HG02870 (cell line): ENCODE results near the gene KANK3.

Experiments
- ATAC-seq: cut with Tn5 transposase; IDR thresholded peaks from one replicate; pipeline ENCODE4 v1.9.1; 2021; ENCODE audit warnings: mild to moderate bottlenecking, moderate library complexity; ENCODE audit not compliant: unreplicated experiment

The KANK3 gene

DNA sequence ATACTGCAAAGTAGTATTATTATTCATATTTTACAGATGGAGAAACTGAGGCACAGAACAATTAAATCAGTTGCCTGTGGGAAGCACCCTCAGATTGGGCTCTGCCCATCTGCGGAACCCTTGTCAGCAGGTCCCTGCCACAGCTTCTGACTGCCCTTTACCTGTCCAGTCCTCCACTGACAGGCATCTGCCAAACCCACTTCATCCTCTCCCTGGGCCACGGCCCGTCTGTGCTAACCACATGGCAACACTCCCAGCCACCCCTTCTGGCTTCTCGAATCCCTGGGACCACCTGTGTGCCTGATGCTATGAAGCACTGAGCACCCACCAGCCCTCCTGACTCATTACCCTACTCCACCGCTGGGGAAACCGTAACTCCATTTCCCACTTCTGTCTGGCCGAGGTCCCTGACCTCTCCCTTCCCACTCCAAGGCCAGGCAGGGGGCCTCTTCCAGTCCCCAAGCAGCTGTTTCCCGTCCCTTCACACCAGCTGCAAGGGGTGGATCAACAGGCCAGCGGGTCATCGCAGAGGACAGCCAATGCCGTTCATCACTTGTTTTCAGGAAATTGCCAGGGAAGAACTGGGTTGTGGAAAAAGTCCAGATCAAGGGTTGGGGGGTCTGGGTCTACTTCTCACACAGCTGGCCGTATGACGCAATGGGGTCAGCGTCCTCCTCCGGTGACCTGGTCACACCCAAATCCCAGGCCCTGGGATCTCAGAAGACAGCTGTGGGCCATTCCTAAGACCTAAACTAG, 2.5 kb downstream of the KANK3 start:
- no peak for ATAC-seq

DNA sequence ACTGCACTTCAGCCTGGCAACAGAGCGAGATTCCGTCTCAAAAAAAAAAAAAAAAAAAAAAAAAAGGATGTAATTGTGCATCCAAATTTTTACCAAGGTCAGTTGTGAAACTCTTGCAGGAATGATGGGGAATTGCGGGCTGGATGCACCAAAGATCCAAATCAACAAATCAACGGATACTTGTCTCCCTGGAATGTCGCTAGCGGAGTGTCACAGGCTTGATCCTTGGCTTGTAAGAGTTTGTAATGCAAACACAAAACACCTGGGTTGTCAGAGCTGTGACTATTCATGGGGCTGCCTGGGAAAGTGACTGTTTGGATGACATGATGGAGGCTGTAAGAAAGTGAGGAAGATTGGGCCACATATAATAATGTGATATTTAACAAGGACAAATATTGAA, 4.2 kb downstream of the KANK3 start:
- ATAC-seq, result no peak

DNA sequence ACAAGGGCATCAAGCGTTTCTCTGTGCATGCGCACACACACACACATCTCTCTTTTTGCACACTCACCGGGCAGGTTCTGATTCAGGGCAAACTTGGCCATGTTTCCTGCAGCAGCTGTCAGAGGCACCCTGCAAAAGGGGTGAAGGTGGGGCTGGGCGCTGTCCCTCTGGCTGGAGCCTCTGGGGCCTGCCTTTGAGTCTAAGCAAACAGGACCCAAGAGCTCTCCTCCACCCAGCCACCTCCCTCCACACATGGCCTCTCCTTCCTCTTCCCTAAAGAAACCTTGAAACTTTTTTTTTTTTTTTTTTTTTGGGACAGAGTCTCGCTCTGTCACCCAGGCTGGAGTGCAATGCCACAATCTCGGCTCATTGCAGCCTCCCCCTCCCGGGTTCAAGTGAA, 5.3 kb downstream of the KANK3 start:
- ATAC-seq, result no peak

DNA sequence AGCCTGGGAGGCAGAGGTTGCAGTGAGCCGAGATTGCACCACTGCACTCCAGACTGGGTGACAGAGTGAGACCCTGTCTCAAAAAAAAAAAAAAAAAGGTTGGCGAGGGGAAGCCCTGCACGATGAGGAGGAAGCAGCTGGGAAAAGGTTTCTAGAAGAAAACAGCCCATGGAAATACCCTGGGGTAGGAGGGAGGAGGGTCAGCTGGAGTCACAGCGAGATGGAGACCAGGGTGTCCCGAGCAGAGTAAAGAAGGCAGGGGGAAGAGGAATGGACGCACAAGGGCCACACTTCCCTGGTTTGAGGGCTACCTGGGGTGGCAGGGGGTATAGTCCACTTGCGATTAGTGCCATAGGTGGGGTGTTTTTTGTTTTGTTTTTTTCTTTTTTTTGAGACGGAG, 6.4 kb downstream of the KANK3 start:
- no peak for ATAC-seq

DNA sequence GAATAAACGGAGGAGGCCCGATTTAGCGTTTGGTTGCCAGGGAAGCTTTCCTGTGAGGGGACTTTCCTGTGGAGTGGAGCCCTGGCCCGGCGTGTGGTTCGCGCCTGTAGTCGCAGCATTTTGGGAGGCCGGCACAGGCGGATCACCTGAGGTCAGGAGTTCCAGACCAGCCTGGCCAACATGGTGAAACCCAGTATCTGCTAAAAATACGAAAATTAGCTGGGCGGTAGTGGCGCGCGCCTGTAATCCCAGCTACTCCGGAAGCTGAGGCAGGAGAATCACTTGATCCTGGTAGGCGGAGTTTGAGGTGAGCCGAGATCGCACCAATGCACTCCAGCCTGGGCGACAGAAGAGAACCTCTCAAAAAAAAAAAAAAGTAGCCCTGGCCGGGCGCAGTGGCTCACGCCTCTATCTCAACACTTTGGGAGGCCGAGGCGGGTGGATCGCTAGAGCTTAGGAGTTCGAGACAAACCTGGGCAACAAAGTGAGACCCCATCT, 6.9 kb downstream of the KANK3 start:
- no peak for ATAC-seq

DNA sequence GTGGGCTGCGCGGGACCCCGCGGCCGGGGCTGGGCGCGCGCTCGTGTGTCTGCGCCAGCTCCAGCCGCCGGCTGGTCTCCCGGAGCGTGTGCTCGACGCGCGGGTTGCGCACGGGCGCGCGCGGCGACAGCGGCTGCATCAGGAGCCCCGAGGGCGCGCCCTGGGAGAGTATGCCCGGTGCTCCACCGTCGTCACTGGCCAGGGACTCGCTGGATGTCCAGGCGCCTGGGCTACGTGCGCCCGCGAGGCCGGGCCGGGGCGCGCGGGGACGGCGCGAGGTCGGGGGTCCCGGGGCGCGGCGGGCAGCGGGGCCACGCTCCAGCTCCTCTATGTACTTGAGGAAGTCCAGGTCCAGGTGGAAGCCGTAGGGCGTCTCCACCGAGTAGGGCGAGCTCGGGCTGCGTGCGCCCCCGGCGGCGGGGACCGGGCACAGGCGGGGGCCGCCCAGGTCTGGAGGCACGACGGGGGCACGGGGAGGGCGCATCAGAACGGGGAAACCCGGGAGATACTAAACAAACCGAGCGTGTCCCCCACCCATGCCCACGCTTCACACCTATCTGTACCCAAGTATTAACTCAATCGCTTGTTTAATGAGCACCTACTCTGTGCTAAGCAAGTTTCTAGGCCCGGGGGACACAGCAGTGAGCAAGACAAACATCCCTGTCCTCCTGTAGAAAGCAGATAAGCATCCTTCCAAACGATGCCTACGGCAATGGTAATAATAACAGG, 7.6 kb downstream of the KANK3 start:
- ATAC-seq, result no peak

DNA sequence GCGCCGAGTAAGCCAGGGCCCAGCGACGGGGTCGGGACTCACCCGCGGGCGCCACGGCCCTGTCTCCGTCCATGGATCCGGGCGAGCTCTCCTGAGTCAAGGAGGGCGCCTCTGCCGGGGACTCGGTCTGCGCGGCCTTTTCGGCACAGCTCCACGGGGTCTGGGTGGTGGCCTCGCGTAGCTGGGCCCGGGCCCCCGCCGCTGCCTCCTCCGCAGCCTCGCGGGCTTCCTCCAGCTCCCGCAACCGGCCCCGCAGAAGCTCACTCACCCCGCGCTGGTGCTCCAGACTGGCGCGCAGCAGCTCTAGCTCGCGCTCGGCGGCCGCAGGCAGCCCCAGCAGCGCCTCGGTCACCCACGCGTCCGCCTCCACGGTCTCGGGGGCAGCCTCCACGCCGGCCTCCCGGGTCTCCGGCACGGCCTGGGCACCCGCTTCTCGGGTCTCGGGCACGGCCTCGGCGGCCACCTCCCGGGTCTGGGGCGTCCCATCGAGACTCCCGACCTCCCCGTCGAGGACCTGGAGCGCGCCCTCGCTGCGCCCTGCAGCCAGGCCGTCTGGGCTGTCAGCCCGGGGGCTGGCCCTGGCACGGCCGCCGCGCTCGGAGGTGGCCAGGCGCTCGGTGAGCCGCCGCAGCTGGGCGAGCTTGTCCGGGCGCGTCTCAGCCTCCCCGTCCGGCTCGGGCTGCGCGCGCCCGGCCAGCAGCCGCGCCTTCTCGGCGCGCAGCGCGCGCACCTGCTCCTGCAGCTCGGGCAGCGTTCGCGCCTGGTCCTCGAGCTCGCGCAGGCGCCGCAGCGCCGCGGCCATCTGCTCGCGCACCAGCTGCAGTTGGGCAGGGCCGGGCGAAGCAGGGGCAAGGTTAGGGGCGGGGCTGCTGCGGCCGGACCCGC, 8.4 kb downstream of the KANK3 start:
- ATAC-seq, result no peak

DNA sequence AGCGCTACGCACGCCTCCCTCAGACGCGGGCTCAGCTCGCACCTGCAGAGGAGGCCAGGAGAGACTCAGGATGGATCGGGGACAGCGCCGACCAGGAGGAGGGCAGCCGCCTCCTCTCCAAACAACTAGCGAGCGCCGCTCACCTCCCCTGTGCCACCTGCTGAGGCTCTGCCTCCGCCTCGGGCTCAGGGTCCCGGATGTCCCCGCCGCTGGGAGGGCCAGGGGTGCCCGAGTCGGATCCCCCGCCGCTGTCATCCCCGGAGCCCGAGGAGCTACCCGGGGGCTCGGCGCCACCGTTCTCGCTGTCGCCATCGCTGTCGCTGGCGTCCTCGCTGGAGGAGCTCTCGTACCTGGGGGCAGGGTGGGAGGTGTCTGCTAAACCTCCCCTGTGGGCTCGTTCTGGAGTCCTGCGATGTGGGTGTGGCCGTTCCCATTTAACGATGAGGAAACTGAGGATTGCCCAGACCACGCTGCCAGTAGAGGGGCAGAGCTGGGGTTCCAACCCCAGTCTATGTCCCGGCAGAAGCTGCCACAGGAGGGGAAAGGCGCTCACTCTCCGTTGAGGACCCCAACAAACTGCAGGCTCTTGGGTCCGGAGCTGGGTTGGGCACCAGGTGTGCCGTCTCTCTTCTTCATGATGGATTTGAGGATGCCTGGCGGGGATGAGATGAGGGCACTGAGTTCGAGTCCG, 9.2 kb downstream of the KANK3 start:
- no peak for ATAC-seq

DNA sequence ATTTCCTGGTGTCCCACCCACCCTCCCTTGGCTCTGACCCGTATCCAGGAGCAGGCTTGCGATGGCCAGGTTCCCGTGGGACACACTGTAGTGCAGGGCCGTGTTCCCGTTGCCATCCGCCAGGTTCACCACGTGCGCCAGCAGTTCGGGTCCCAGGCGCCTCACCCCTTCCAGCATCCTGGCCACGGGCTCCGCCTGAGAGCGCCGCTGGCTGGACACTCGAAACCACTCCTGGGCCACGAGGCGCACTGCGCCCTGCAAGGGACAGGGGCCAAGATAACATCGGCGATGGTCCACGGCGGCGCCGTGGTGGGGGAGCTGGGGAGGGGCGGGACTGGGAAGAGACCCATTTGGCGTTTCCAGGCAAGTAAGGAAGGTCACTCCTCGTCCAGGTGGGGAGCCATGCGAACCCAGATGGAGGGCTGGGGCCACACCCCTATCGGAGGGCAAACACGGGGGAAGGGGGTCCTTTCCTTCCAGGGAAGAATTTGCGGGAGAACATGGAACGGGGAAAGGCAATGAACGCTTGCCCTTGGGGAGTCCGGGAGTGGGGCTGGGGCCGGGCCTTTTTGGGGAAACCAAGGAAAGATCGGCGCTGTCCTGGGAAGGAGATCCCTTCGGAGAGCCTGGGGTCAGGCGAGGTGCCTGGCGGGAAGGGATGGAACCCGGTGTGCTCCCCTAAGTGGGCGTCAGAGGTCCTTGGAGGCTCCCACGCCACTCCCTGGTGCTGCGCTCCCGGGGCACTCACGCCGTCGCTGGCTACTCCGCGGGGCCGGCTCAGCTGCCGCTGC, 9.9 kb downstream of the KANK3 start:
- no peak for ATAC-seq

DNA sequence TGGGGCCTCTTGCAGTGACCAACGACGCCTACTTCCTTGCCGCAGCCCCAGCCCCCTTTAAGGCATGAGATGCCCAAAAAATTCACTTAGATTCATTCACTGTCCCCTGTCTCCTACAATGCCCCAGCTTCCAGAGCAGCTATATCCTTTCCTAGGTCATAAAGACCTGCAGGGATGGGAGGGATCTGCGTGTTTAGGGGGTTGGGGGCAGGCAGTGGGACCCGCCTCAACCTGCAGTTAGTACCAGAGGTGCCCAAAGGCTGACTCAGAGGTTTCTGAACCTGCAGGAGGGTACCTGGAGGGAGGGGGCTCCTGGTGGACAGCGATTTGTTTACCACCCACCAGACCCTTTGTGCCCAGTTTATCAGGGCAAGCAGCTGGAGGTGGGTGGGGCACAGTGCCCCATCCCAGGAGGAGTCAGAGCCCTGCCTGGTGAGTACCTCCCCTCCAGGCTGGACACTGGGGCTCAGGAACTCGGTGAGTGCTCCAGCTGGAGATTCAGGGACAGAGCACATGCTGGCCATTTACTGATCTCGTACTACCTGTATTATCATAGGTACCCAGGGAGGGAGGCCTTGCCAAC, 11.7 kb downstream of the KANK3 start:
- no peak for ATAC-seq

DNA sequence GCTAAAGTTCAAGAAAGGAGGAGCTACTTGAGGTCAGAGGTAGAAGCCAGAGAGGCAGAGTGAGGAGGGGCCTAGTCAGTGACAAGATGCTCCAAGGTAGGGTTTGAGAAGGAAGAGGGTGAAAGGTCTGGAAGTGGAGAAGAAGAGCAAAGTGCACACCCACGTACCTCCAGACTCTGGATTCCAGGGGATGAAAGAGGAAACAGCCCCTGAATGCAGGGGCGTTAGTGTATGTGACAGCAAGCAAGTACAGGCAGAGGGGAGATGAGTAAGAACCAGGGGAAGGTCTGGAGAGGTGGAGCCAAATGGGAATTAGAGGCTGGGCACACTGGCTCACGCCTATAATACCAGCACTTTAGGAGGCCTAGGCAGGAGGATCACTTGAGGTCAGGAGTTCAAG, 13.1 kb downstream of the KANK3 start:
- no peak for ATAC-seq

DNA sequence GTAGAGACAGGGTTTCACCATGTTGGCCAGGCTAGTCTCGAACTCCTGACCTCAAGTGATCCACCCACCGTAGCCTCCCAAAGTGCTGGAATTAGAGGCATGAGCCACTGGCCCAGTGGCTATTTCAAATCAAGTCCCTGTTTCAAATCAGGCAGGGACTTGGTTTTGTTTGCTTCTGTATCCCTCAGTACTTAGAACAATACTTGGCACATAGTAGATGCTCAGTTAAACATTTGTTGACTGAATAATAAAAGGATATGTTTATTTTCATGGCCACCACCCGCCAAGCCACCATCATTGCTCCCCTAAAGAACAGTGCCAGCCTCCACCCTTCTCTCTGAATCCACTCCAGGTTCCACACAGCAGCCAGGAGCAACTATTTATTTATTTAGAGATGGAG, 17.6 kb downstream of the KANK3 start:
- ATAC-seq, result no peak

DNA sequence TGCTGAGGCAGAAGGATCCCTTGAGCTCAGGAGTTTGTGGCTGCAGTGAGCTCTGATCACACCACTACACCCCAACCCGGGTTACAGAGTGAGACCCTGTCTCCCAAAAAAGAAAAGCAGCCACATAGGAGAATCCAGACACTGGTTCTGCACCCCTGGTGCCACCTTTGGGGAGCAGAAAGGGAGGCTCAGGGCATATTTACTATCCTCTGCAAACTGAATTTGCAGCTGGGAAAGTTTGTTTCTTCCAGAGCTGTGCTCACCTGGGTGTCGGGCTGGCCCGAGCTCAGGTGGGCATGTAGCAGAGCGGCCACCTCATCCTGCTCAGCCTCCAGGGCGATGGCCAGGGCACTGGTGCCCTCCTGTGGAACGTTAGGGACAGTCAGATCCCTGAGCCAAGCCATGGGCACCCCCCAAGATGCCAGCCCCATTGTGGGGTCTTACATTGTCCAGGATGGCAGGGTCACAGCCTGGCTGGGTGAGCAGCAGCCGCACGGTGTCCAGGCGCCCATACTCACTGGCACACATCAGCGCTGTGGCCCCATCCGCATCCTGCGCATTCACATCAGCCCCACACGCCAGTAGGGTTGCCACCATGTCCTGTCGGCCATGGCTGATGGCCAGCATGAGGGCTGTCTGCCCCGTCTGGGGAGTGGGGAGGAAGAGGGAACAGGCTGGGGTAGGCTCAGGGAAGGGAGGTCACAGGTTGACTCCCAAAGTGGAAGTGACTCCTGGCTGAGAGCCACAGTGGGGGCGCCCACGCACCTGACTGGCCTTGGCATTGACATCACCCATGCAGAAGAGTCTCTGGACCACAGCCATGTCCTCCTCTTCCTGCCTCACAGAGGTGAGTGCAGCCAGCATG, 18.6 kb downstream of the KANK3 start:
- no peak for ATAC-seq

DNA sequence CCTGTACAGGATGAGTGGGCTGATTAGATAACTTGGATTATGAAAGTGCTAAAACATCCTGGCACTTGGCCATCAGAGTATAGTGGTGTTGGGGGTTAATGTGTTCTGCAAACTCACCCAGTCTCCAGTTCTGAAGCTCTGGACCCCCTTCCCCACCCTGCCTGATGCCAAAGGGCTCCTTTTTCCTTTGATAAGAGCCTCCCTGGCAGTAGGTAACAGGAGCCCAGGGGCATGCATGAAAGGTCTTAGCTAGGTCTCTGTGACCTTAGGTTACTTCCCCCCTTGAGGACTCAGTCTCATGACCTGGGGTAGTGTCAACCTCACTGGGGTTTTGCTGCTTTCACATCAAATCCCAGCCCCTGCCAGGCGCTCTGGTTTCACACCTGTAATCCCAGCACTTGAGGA, 19.3 kb downstream of the KANK3 start:
- ATAC-seq, result no peak

DNA sequence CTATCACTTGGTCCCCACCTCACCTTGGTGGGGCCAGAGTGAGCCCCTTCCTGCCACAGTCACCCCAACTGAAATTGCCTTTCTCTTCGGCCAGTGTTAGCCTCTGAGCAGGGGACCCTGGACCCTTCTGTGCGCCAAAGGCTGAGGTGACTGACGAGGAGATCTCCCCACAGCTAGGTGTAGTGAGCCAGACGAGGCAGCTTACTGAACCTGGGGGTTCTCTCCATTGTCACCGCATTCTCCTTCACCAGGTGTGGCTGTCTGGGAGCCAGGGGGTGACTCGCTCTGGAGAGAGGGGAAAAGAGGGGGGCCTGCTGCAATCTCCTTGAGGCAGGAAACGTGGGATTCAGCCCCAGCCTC, 20.4 kb downstream of the KANK3 start:
- ATAC-seq, result no peak

DNA sequence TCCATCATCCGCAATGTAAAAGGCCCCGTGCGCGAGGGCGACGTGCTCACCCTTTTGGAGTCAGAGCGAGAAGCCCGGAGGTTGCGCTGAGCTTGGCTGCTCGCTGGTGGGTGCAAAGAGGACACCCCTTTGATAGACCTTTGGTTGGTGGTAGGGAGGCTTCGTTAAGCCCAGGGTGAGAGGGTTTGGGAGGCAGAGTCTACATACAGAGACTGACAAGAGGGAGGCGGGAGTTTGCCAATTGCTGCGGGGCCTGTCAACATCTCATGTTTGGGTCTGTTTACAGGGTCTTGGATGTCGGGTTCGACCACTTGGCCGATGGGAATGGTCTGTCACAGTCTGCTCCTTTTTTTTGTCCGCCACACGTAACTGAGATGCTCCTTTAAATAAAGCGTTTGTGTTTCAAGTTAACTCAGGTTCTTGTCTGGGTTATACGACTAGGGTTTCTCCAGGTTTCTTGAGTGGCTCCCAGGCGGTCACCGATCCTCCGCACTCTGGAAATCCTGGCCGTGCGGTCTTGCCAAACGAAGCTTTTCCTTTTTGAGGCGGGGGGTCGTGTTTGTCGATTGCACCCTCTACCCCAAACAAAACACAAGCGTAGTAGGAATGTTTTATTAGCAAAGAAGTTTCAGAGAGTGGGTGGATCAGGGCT, 20.9 kb downstream of the KANK3 start:
- ATAC-seq, result no peak

DNA sequence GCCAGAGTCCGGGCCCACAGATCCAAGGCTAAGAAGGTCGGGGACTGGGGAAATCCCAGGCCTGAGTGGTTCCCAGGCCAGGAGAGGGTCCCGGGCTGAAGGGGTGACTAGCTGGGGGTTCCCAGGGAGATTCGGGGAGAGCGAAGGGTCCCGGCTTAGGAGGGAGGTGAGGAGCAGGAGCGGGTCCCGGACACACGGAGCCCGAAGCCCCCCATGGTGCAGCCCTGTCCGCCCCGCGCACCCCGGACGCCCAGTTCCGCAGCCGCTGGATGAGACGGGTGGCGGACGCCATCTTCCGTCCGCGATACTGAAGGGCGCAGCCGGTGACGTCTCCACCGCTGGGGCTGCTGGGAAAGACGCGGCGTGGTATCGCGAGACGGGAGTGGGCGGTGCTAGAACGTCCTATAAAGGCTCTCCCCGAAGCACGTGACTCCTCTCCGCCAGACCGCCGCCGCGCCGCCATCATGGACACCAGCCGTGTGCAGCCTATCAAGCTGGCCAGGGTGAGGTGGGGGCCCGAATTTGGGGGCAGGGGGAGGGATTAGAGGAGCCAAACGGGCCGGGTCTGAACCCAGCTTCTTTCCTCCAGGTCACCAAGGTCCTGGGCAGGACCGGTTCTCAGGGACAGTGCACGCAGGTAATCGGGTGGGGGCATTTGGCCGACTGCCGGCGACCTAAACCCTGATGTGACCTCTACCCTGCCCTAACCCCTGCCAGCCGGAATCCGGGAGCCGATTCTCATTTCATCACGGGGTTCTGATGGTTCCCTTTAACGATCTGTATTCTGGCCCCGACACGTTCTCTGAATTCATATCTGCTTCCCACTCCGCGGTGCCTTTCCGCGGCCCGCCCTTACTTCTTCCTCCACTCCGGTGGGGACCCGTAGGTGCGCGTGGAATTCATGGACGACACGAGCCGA, 21.7 kb downstream of the KANK3 start, which contains the start of the genes NDUFA7 and RPS28:
NDUFA7 (minus strand) TSS at position 309 of the 919 bp plus-strand sequence; CDS start at position 292, 17 bp downstream.
RPS28 (plus strand) TSS at position 430 of the 919 bp plus-strand sequence; CDS start at position 465, 35 bp downstream.
- peak; percentile 89 for ATAC-seq
